Lower leg skin (tissue), 4 donors: Measurements from ENCODE around the gene FGGY. TPM values are rescaled to one million over a fixed set of nuclear protein-coding genes. Genes with fewer than 3 reads are reported as not detected.

Experiments used
- DNase-seq, 2 donors: peaks; one replicate each; pipeline ENCODE4 v3.0.0-alpha.2; 2019; ENCODE audit warnings: low spot score in 2 of 2
- H3K4me3 ChIP-seq: fragments of 200-600 bp; sonication (generic); 2 replicates; pipeline ENCODE4 v1.5.1; 2017; ENCODE audit warnings: mild to moderate bottlenecking, low read depth; ENCODE audit not compliant: poor library complexity, severe bottlenecking
- POLR2A ChIP-seq, 2 donors: fragments of 450-650 bp; IDR thresholded peaks; one replicate each; pipeline ENCODE4 v1.6.1; 2016 to 2017; ENCODE audit warnings: antibody characterized with exemption in 2 of 2, mild to moderate bottlenecking in 1 of 2, moderate library complexity in 1 of 2
- whole genome bisulfite sequencing, 2 donors: methylation state at CpG; one replicate each; pipeline ENCODE4 v1.1.5; 2018; 5-methylcytosine and 5-hydroxymethylcytosine counted together
- intact Hi-C: fragments of 100-400 bp; cut with DNase I; formaldehyde crosslinking; loops from one replicate; pipeline ENCODE4 v1.15.0; 2023; ENCODE audit warnings: low total_unique reads
- total RNA-seq, 4 donors: library from RNA; depleted of rRNA; stranded (reverse); fragments of >200 nt; gene quantifications; one replicate each; pipeline ENCODE4 v1.1.0, GENCODE V29; 2016
- TF ChIP-seq, protein P1 (sequence below), 3 donors: fragments of 450-650 bp; IDR thresholded peaks; one replicate each; pipeline ENCODE4 v1.5.1; 2016; ENCODE audit warnings: antibody characterized with exemption in 3 of 3, mild to moderate bottlenecking in 3 of 3, moderate library complexity in 2 of 3

FGGY gene
- total RNA-seq, 4 donors from 2014 or later = 10.0 to 29.5 (median 17.5) TPM

DNA sequence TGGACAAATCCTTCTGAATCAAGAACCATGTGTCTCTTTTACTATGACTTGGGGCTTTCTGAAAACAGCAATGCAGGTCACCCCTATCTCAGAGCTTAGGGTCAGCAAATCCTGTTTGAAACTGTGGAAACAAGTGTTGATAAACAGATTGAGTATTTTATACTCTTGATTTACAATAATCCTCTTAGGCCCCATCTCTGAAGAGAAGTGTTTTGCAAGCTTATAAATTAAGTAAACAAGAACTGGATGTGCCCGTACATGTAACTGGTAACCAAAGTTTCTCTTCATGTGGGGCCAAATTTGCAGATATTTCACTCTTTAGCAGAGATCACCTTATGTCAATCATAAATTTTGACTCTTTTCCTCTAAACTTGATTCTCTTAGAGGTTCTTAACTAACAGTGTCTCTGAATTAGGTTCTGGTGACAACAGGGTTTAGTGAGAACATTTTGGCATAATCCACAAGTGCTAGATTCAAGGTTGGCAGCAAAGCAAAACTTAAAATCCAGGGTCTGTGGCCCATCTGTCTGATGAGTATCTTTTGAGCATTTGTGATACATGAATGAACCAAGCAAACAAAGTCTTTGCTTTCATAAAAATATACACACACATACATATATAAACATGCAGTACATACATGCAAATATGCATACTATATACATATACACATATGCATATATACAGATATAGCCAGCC is 334.8 kb downstream of the FGGY start:
- intact Hi-C loops = no loop called here
- 30 to 37% methylated on average over 1 of the region's 1 CpG for WGBS, 2 donors
- no peak overlapping the region for H3K4me3 ChIP-seq
- DNase-seq = no peak
- no peak for TF ChIP-seq POLR2A (IDR thresholded peaks at IDR 0.05)
- TF ChIP-seq, protein P1, sequence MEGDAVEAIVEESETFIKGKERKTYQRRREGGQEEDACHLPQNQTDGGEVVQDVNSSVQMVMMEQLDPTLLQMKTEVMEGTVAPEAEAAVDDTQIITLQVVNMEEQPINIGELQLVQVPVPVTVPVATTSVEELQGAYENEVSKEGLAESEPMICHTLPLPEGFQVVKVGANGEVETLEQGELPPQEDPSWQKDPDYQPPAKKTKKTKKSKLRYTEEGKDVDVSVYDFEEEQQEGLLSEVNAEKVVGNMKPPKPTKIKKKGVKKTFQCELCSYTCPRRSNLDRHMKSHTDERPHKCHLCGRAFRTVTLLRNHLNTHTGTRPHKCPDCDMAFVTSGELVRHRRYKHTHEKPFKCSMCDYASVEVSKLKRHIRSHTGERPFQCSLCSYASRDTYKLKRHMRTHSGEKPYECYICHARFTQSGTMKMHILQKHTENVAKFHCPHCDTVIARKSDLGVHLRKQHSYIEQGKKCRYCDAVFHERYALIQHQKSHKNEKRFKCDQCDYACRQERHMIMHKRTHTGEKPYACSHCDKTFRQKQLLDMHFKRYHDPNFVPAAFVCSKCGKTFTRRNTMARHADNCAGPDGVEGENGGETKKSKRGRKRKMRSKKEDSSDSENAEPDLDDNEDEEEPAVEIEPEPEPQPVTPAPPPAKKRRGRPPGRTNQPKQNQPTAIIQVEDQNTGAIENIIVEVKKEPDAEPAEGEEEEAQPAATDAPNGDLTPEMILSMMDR (IDR thresholded peaks at IDR 0.05) = no peak

DNA sequence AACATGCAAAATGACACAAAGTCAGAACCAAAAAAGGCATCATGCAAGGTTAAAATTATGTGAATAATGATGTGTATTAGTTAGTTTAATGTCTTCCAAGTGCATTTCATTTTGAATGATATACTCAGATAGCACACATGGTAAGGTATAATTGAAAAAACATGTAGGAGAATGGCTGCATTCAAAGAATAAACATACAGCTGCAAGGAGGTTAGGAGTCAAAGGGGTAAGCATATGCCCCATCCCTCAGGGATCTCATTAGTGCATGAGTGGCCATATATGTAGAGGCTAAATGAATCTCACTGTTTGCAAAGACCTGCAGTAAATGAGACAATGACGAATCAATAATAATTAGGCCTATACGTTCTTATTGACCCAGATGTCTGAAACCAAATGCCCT is 338.2 kb downstream of the FGGY start:
- TF ChIP-seq, protein P1 (IDR thresholded peaks at IDR 0.05) = no peak
- no peak for TF ChIP-seq POLR2A (IDR thresholded peaks at IDR 0.05)
- no peak overlapping the region for H3K4me3 ChIP-seq
- DNase-seq = no peak
- WGBS, 2 donors = 89 to 90% methylated on average over 2 of the region's 2 CpGs
- intact Hi-C loops = no loop called here

DNA sequence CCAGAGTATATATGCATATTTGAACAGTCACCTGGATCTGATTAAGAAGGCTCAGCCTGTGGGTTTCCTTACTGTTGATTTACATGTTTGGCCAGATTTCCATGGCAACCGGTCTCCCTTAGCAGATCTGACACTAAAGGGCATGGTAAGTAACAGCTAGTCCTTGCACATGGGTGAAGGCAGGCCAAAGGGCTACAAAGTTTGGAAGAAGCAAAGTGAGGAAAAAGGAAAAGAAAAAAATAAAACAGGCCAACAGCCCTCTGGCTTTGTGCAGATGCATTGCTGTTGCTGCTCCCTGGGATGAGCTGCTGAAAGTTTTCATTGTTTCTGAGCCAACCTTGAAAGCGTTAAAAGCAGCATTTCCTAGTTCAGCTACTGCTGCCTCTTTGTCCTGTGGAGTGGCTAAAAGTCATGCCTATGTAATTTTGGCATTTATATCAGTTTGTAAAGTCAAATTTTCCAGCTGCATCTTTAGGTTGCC is 341.4 kb downstream of the FGGY start:
- no peak overlapping the region for H3K4me3 ChIP-seq
- intact Hi-C loops = no loop called here
- WGBS, 2 donors = 32 to 35% methylated on average over 2 of the region's 2 CpGs
- TF ChIP-seq, protein P1 (IDR thresholded peaks at IDR 0.05) = no peak
- no peak for TF ChIP-seq POLR2A (IDR thresholded peaks at IDR 0.05)
- no peak for DNase-seq

GRCh38 chr1:59639266-59639665 is 342.4 kb downstream of the FGGY start:
- whole genome bisulfite sequencing, 2 donors = 100% methylated on average over 1 of the region's 1 CpG
- TF ChIP-seq, protein P1 (IDR thresholded peaks at IDR 0.05) = no peak
- TF ChIP-seq POLR2A (IDR thresholded peaks at IDR 0.05) = no peak
- no peak for DNase-seq
- H3K4me3 ChIP-seq = no peak overlapping the region
- intact Hi-C loops = no loop called here

- H3K4me3 ChIP-seq = no peak overlapping the region
- no peak for DNase-seq
- intact Hi-C loops = no loop called here
- TF ChIP-seq, protein P1 (IDR thresholded peaks at IDR 0.05) = no peak
- no peak for TF ChIP-seq POLR2A (IDR thresholded peaks at IDR 0.05)
- 76 to 79% methylated on average over 2 of the region's 2 CpGs for WGBS, 2 donors
Observed at GRCh38 chr1:59640851-59641250, 344.0 kb downstream of the FGGY start.

- no peak overlapping the region for H3K4me3 ChIP-seq
- DNase-seq = no peak
- TF ChIP-seq POLR2A (IDR thresholded peaks at IDR 0.05) = no peak
- TF ChIP-seq, protein P1 (IDR thresholded peaks at IDR 0.05) = no peak
- intact Hi-C loops = no loop called here
- 82 to 88% methylated on average over 2 of the region's 2 CpGs for WGBS, 2 donors
Observed at GRCh38 chr1:59641836-59642235, 344.9 kb downstream of the FGGY start.
